PC-9 (cell line): ENCODE results near the gene RPGRIP1L. TPM values are rescaled to one million over a fixed set of nuclear protein-coding genes. Genes with fewer than 3 reads are reported as not detected.

Experiments used
- BruUV-seq: library from RNA; stranded (reverse); fragments of 400-500 nt; replicated peaks from 2 replicates; lab custom pipeline; 2021; lab: Mats Ljungman, UMichigan
- CTCF ChIA-PET: fragments of 300-600 bp; sonication (Branson Sonifier 250); formaldehyde crosslinking; loops from one replicate; lab custom pipeline; 2022; ENCODE audit warnings: antibody characterized with exemption; lab: Charles Lee
- POLR2A ChIA-PET: fragments of 300-600 bp; sonication (Branson Sonifier 250); formaldehyde crosslinking; loops from one replicate; lab custom pipeline; 2022; ENCODE audit warnings: antibody characterized with exemption; ENCODE audit not compliant: unreplicated experiment; lab: Charles Lee
- DNase-seq, 2 experiments: peaks; one replicate each; pipeline versions ENCODE4 v3.0.0 to v3.0.0-alpha.2; 2015 to 2022; ENCODE audit warnings: mixed read lengths in 1 of 2
- H2AFZ ChIP-seq: fragments of 200-600 bp; sonication (generic); 2 replicates; pipeline ENCODE4 v1.8.1; 2017; ENCODE audit warnings: antibody characterized with exemption
- H3F3A ChIP-seq: fragments of 200-600 bp; sonication (generic); 2 replicates; pipeline ENCODE4 v1.8.1; 2017; ENCODE audit warnings: antibody characterized with exemption, mild to moderate bottlenecking, low read depth; ENCODE audit not compliant: insufficient read depth
- H3K27ac ChIP-seq: fragments of 200-600 bp; sonication (generic); 2 replicates; pipeline ENCODE4 v1.6.1; 2016; ENCODE audit warnings: mixed run types
- H3K27me3 ChIP-seq: fragments of 200-600 bp; sonication (generic); 2 replicates; pipeline ENCODE4 v1.6.1; 2016; ENCODE audit warnings: low read depth, mixed run types; ENCODE audit not compliant: insufficient read depth
- H3K36me3 ChIP-seq: fragments of 200-600 bp; sonication (generic); 2 replicates; pipeline ENCODE4 v1.6.1; 2016; ENCODE audit warnings: low read depth, mixed run types
- H3K4me1 ChIP-seq: fragments of 200-600 bp; sonication (generic); replicated peaks from 2 replicates; pipeline ENCODE4 v1.6.1; 2016; ENCODE audit warnings: mixed run types; ENCODE audit not compliant: insufficient read depth
- H3K4me2 ChIP-seq: fragments of 200-600 bp; sonication (generic); 2 replicates; pipeline ENCODE4 v1.6.1; 2017; ENCODE audit warnings: mixed run types
- H3K4me3 ChIP-seq: fragments of 200-600 bp; sonication (generic); 2 replicates; pipeline ENCODE4 v1.6.1; 2016; ENCODE audit warnings: mixed run types
- H3K79me2 ChIP-seq: fragments of 200-600 bp; sonication (generic); 2 replicates; pipeline ENCODE4 v1.6.1; 2017; ENCODE audit warnings: low read depth, mixed run types
- H3K9me2 ChIP-seq: fragments of 200-600 bp; sonication (generic); 2 replicates; pipeline ENCODE4 v1.8.1; 2017; ENCODE audit warnings: mild to moderate bottlenecking; ENCODE audit not compliant: insufficient read depth
- H3K9me3 ChIP-seq: fragments of 200-600 bp; sonication (generic); 2 replicates; pipeline ENCODE4 v1.8.1; 2016; ENCODE audit warnings: low read depth; ENCODE audit not compliant: insufficient read depth
- H4K20me1 ChIP-seq: fragments of 200-600 bp; sonication (generic); 2 replicates; pipeline ENCODE4 v1.8.1; 2017; ENCODE audit not compliant: insufficient read depth
- CTCF ChIP-seq: fragments of 200-600 bp; sonication (generic); conservative IDR thresholded peaks from 2 replicates; pipeline ENCODE4 v1.6.1; 2017; ENCODE audit warnings: mixed run types, antibody characterized with exemption, mild to moderate bottlenecking, moderate library complexity
- EZH2 ChIP-seq: fragments of 200-600 bp; sonication (generic); IDR thresholded peaks from 2 replicates; pipeline ENCODE4 v1.8.0; 2017; ENCODE audit warnings: antibody characterized with exemption, low read depth
- intact Hi-C: fragments of 100-400 bp; cut with micrococcal nuclease; formaldehyde crosslinking; loops from one replicate; pipeline ENCODE4 v1.10.0; 2022; ENCODE audit not compliant: unreplicated experiment
- total RNA-seq: library from RNA; stranded (reverse); gene quantifications from 2 replicates; pipeline ENCODE4 v1.2.3, GENCODE V29; 2021

RPGRIP1L gene
- total RNA-seq, 1 experiment from 2014 or later: 14.0 TPM

DNA sequence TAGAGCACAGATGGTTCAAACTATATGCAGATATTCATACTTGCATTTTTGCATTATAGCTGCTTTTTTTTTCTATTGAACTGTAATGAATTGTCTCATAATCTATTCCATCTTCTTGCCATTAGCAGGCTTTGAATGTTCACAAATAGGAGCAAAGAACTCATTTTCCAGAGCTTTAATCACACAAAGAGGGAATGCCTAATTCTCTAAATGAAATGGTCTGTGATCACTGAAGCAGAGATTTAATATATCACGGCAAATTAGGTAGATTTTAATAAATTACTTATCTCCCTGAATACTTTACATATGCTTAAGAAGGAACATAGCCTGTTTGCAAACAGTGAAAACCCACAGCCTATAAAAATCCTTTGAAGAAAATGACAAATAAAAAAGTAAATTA, 103.0 kb downstream of the RPGRIP1L start:
- Histone ChIP-seq H3K9me2 (no peaks in the 10 kb centered on the region; the same call in 1 of the 2 replicates), H3K27ac (no peak overlapping the region), H3F3A (no peaks in the 10 kb centered on the region; the same call in 1 of the 2 replicates), H3K79me2 (no peaks in the 10 kb centered on the region), H3K9me3 (no peaks in the 10 kb centered on the region), H2AFZ (no peak overlapping the region), H3K4me2 (no peak overlapping the region), H3K4me3 (no peak overlapping the region), H4K20me1 (no peaks in the 10 kb centered on the region; the same call in 1 of the 2 replicates), H3K36me3 (no peaks in the 10 kb centered on the region), H3K4me1 (no peaks in the 10 kb centered on the region), H3K27me3 (no peaks in the 10 kb centered on the region)
- ChIA-PET POLR2A (no interaction called here), CTCF (no interaction called here)
- DNase-seq: no peak
- no TSS peak for BruUV-seq
- TF ChIP-seq CTCF (no peak), EZH2 (no peak)
- intact Hi-C loops: no loop called here

- Histone ChIP-seq H3K27ac (no peak overlapping the region), H3K4me3 (no peak overlapping the region), H3K27me3 (no peaks in the 10 kb centered on the region), H2AFZ (no peak overlapping the region), H3K9me3 (no peaks in the 10 kb centered on the region), H4K20me1 (no peaks in the 10 kb centered on the region; the same call in 1 of the 2 replicates), H3K4me1 (no peaks in the 10 kb centered on the region), H3K79me2 (no peaks in the 10 kb centered on the region), H3F3A (no peaks in the 10 kb centered on the region; the same call in 1 of the 2 replicates), H3K4me2 (no peak overlapping the region), H3K9me2 (no peaks in the 10 kb centered on the region; the same call in 1 of the 2 replicates), H3K36me3 (no peaks in the 10 kb centered on the region)
- ChIA-PET CTCF (no interaction called here), POLR2A (no interaction called here)
- no peak for DNase-seq
- no TSS peak for BruUV-seq
- intact Hi-C loops: no loop called here
- TF ChIP-seq EZH2 (no peak), CTCF (no peak)
These were observed 103.5 kb downstream of the RPGRIP1L start for GRCh38 chr16:53600126-53600525.

DNA sequence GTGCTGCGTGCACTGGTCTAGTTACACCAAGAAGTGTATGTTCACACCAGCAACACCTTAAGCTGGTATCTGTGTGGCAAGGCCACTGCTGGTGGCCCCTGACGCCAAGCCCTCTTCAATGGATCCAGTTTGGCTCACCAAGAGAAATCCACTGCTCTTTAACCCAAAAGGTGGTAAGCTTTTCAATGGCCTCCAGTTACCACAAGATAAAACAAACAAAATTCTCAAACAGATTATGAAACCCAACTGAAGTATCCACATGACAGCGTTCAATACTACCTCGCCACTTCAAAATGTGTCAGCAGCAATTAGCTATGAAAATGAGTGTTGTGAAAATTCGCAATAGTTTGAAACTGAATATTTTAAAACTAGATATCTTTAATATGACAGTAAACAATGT, 104.1 kb downstream of the RPGRIP1L start:
- Histone ChIP-seq H4K20me1 (no peaks in the 10 kb centered on the region; the same call in 1 of the 2 replicates), H3K9me2 (no peaks in the 10 kb centered on the region; the same call in 1 of the 2 replicates), H3F3A (no peaks in the 10 kb centered on the region; the same call in 1 of the 2 replicates), H3K9me3 (no peaks in the 10 kb centered on the region), H3K36me3 (no peaks in the 10 kb centered on the region), H3K79me2 (no peaks in the 10 kb centered on the region), H2AFZ (no peak overlapping the region), H3K4me2 (no peak overlapping the region), H3K4me3 (no peak overlapping the region), H3K4me1 (no peaks in the 10 kb centered on the region), H3K27me3 (no peaks in the 10 kb centered on the region), H3K27ac (no peak overlapping the region)
- intact Hi-C loops: no loop called here
- no peak for TF ChIP-seq EZH2
- TF ChIP-seq CTCF: no peak
- CTCF ChIA-PET: no interaction called here
- POLR2A ChIA-PET: no interaction called here
- no TSS peak for BruUV-seq
- DNase-seq: no peak
